Body of pancreas (tissue), 4 donors: ENCODE data around the gene ABR. TPM values are rescaled to one million over a fixed set of nuclear protein-coding genes. Genes with fewer than 3 reads are reported as not detected.

Experiments
- ATAC-seq: fragments of 150-250 bp; one replicate; pipeline ENCODE4 v1.9.1; 2016
- DNase-seq, 4 donors: peaks; one replicate each; pipeline ENCODE4 v3.0.0-alpha.2; 2019
- H3K27ac ChIP-seq, 4 donors: fragments of 200-600 bp; sonication (generic); 1 replicate in 3 of 4; 2 replicates in 1 of 4; pipeline versions ENCODE4 v1.5.1 to v1.6.1; 2016 to 2019; ENCODE audit warnings: mild to moderate bottlenecking in 1 of 4, mixed read lengths in 1 of 4, moderate library complexity in 1 of 4
- H3K27me3 ChIP-seq, 2 donors: fragments of 200-600 bp; sonication (generic); one replicate each; pipeline ENCODE4 v1.6.0; 2016; ENCODE audit warnings: mild to moderate bottlenecking in 1 of 2
- H3K36me3 ChIP-seq, 2 donors: fragments of 200-600 bp; sonication (generic); replicated peaks in 1 of 2; 2 replicates each; pipeline ENCODE4 v1.5.1; 2016; ENCODE audit warnings: low read depth in 2 of 2; ENCODE audit not compliant: insufficient read depth in 1 of 2
- H3K4me1 ChIP-seq: fragments of 200-600 bp; sonication (generic); one replicate; pipeline ENCODE4 v1.6.0; 2016
- H3K4me3 ChIP-seq, 2 donors: fragments of 200-600 bp; sonication (generic); 1 replicate in 1 of 2; 2 replicates in 1 of 2; pipeline ENCODE4 v1.5.1; 2016 to 2019
- H3K9me3 ChIP-seq, 3 donors: fragments of 200-600 bp; sonication (generic); 1 replicate in 2 of 3; 2 replicates in 1 of 3; pipeline ENCODE4 v1.5.1; 2016
- POLR2A ChIP-seq, 3 donors: fragments of 450-650 bp; IDR thresholded peaks; one replicate each; pipeline ENCODE4 v1.6.1; 2016; ENCODE audit warnings: antibody characterized with exemption in 3 of 3, mild to moderate bottlenecking in 2 of 3
- WGBS, 2 donors: methylation state at CpG; one replicate each; pipeline ENCODE4 v1.1.5; 2017; 5-methylcytosine and 5-hydroxymethylcytosine counted together
- intact Hi-C: fragments of 100-400 bp; cut with DNase I; formaldehyde crosslinking; loops from one replicate; pipeline ENCODE4 v1.15.1; 2023
- total RNA-seq, 2 donors: library from RNA; depleted of rRNA; stranded (reverse); fragments of >200 nt; gene quantifications; one replicate each; pipeline ENCODE4 v1.1.0, GENCODE V29; 2016
- TF ChIP-seq, protein P1 (sequence below), 7 experiments: fragments of 450-650 bp in 4 of 7; fragments of 200-600 bp in 3 of 7; sonication (generic) in 3 of 7; IDR thresholded peaks; one replicate each; pipeline ENCODE4 v1.5.1; 2016 to 2019; ENCODE audit warnings: antibody characterized with exemption in 7 of 7

Gene ABR
- total RNA-seq, 2 donors from 2014 or later: 32.4 to 46.8 TPM

DNA sequence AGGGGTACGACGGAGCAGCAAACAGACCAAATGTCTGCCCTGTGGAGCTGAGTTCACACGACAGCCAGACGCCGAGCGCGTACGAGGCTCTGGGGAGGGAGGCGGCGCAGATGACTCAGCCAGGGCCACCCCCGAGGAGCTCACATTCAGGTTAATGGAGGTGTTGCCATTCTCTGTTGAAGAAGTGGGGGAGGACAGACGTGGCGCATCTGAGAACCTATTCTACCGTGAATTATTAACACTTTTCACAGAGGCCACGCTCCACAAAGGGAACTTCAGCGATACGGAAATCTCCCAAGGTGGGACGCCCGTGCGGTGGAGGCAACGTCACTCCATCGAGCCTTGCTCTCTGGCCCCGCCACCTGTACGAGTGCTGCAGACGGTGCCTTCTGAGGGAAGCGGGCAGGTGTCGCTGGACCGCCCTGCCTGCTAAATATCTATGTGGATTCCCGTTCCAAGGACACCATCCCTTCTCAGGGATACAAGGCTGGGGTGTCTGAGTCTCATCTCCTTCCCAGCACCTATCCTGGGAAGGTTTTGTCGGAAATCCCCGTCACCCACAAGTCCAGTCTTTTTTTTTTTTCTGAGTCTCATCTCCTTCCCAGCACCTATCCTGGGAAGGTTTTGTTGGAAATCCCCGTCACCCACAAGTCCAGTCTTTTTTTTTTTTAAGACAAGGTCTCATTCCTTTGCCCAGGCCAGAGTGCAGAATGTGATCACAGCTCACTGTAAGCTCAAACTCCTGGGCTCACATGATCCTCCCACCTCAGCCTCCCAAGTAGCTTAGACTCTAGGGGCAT lies 19.0 kb downstream of the ABR start:
- ATAC-seq: no peak
- WGBS, 2 donors: 75 to 80% methylated on average over 25 to 32 of the region's 32 CpGs
- no peak overlapping the region for H3K4me3 ChIP-seq
- intact Hi-C loops: no loop called here
- H3K9me3 ChIP-seq: no peaks in the 10 kb centered on the region
- no peaks in the 10 kb centered on the region for H3K27me3 ChIP-seq
- no peak overlapping the region for H3K27ac ChIP-seq
- DNase-seq: no peak
- no peaks in the 10 kb centered on the region for H3K4me1 ChIP-seq
- no peaks in the 10 kb centered on the region for H3K36me3 ChIP-seq
- no peak for TF ChIP-seq POLR2A (IDR thresholded peaks at IDR 0.05)
- TF ChIP-seq, protein P1, sequence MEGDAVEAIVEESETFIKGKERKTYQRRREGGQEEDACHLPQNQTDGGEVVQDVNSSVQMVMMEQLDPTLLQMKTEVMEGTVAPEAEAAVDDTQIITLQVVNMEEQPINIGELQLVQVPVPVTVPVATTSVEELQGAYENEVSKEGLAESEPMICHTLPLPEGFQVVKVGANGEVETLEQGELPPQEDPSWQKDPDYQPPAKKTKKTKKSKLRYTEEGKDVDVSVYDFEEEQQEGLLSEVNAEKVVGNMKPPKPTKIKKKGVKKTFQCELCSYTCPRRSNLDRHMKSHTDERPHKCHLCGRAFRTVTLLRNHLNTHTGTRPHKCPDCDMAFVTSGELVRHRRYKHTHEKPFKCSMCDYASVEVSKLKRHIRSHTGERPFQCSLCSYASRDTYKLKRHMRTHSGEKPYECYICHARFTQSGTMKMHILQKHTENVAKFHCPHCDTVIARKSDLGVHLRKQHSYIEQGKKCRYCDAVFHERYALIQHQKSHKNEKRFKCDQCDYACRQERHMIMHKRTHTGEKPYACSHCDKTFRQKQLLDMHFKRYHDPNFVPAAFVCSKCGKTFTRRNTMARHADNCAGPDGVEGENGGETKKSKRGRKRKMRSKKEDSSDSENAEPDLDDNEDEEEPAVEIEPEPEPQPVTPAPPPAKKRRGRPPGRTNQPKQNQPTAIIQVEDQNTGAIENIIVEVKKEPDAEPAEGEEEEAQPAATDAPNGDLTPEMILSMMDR (IDR thresholded peaks at IDR 0.05): no peak

- 79 to 81% methylated on average over 22 to 27 of the region's 28 CpGs for WGBS, 2 donors
- TF ChIP-seq, protein P1 (IDR thresholded peaks at IDR 0.05): no peak
- no peak for TF ChIP-seq POLR2A (IDR thresholded peaks at IDR 0.05)
Measured at GRCh38 chr17:1159431-1160180, 20.2 kb downstream of the ABR start.

GRCh38 chr17:1158879-1159278 lies 20.9 kb downstream of the ABR start:
- TF ChIP-seq, protein P1 (IDR thresholded peaks at IDR 0.05): no peak
- no peak for TF ChIP-seq POLR2A (IDR thresholded peaks at IDR 0.05)
- intact Hi-C loops: no loop called here
- Histone ChIP-seq H3K27me3 (peaks cover 0 to 5% of the 10 kb centered on the region in 2 donors), H3K4me3 (no peak overlapping the region), H3K4me1 (no peaks in the 10 kb centered on the region), H3K9me3 (no peaks in the 10 kb centered on the region), H3K27ac (no peak overlapping the region), H3K36me3 (no peaks in the 10 kb centered on the region)
- WGBS, 2 donors: 81 to 83% methylated on average over 8 of the region's 8 CpGs
- no peak for DNase-seq
- no peak for ATAC-seq

More at GRCh38 chr17:1159431-1160180, 20.2 kb downstream of the ABR start:
- no peak overlapping the region for H3K27ac ChIP-seq
- H3K27me3 ChIP-seq: no peaks in the 10 kb centered on the region
- intact Hi-C loops: no loop called here
- ATAC-seq: no peak
- H3K36me3 ChIP-seq: no peaks in the 10 kb centered on the region
- H3K4me1 ChIP-seq: no peaks in the 10 kb centered on the region
- H3K4me3 ChIP-seq: no peak overlapping the region
- no peaks in the 10 kb centered on the region for H3K9me3 ChIP-seq
- DNase-seq: no peak

GRCh38 chr17:1156864-1157263 lies 22.9 kb downstream of the ABR start:
- DNase-seq (no peak), ATAC-seq (no peak)
- 71 to 77% methylated on average over 11 to 12 of the region's 12 CpGs for whole genome bisulfite sequencing, 2 donors
- Histone ChIP-seq H3K9me3 (no peaks in the 10 kb centered on the region), H3K27ac (no peak overlapping the region), H3K36me3 (no peaks in the 10 kb centered on the region), H3K4me3 (no peak overlapping the region), H3K27me3 (peaks cover 0 to 5% of the 10 kb centered on the region in 2 donors), H3K4me1 (no peaks in the 10 kb centered on the region)
- TF ChIP-seq, protein P1 (IDR thresholded peaks at IDR 0.05): no peak
- no peak for TF ChIP-seq POLR2A (IDR thresholded peaks at IDR 0.05)
- intact Hi-C loops: no loop called here
